NCI-H2107 (cell line): ENCODE results near the gene SLC24A3.
"Not testable (repeated sequence)": the region's sequence is repeated elsewhere in the genome, so short reads cannot be mapped to it uniquely, and the experiment has no call there.

Experiments used
- DNase-seq: peaks from one replicate; lab custom pipeline; 2025; lab: John Stamatoyannopoulos, UW

The SLC24A3 gene

GRCh38 chr20:19633985-19634384, 421.5 kb downstream of the SLC24A3 start:
- DNase-seq: no peak

GRCh38 chr20:19639471-19640045, 427.1 kb downstream of the SLC24A3 start:
- not testable (repeated sequence) for DNase-seq

- no peak for DNase-seq
These were observed 430.4 kb downstream of the SLC24A3 start for GRCh38 chr20:19642860-19643259.

GRCh38 chr20:19644085-19644484, 431.6 kb downstream of the SLC24A3 start:
- DNase-seq: no peak

- no peak for DNase-seq
These were observed 434.5 kb downstream of the SLC24A3 start for GRCh38 chr20:19646963-19647362.

- DNase-seq: no peak
These were observed 435.6 kb downstream of the SLC24A3 start for GRCh38 chr20:19648024-19648423.

- no peak for DNase-seq
These were observed 436.6 kb downstream of the SLC24A3 start for GRCh38 chr20:19649041-19649440.

GRCh38 chr20:19652591-19653026, 440.2 kb downstream of the SLC24A3 start:
- DNase-seq: no peak

- DNase-seq: no peak
These were observed 440.9 kb downstream of the SLC24A3 start for GRCh38 chr20:19653327-19653726.

GRCh38 chr20:19654921-19655320, 442.5 kb downstream of the SLC24A3 start:
- no peak for DNase-seq

- DNase-seq: no peak
These were observed 445.7 kb downstream of the SLC24A3 start for GRCh38 chr20:19658137-19658536.

GRCh38 chr20:19659448-19659847, 447.0 kb downstream of the SLC24A3 start:
- no peak for DNase-seq

- no peak for DNase-seq
These were observed 448.5 kb downstream of the SLC24A3 start for GRCh38 chr20:19660808-19661378.

- DNase-seq: peak; percentile 29
These were observed 449.5 kb downstream of the SLC24A3 start for GRCh38 chr20:19661717-19662636.

- no peak for DNase-seq
These were observed 450.2 kb downstream of the SLC24A3 start for GRCh38 chr20:19662637-19662995.

- DNase-seq: no peak
These were observed 456.0 kb downstream of the SLC24A3 start for GRCh38 chr20:19668418-19668817.

- DNase-seq: no peak
These were observed 458.4 kb downstream of the SLC24A3 start for GRCh38 chr20:19670829-19671228.

GRCh38 chr20:19671374-19671773, 458.9 kb downstream of the SLC24A3 start:
- DNase-seq: no peak

GRCh38 chr20:19672498-19672897, 460.1 kb downstream of the SLC24A3 start:
- DNase-seq: no peak

GRCh38 chr20:19673575-19673974, 461.1 kb downstream of the SLC24A3 start:
- no peak for DNase-seq

- DNase-seq: no peak
These were observed 463.8 kb downstream of the SLC24A3 start for GRCh38 chr20:19676202-19676601.

- DNase-seq: no peak
These were observed 464.9 kb downstream of the SLC24A3 start for GRCh38 chr20:19677336-19677735.

- not testable (repeated sequence) for DNase-seq
These were observed 466.1 kb downstream of the SLC24A3 start for GRCh38 chr20:19678591-19678990.
